H1 (cell line): ENCODE measurements around the gene VRK2. TPM values are rescaled to one million over a fixed set of nuclear protein-coding genes. Genes with fewer than 3 reads are reported as not detected.

ENCODE experiments used
- CTCF ChIA-PET: fragments of 300-600 bp; sonication (Branson Sonifier 250); formaldehyde crosslinking; loops from one replicate; lab custom pipeline; 2021; ENCODE audit not compliant: partially characterized antibody; lab: Charles Lee
- POLR2A ChIA-PET: fragments of 300-600 bp; sonication (Branson Sonifier 250); formaldehyde crosslinking; loops from one replicate; lab custom pipeline; 2021; ENCODE audit warnings: inconsistent platforms; ENCODE audit not compliant: partially characterized antibody; lab: Charles Lee
- DNase-seq, 2 experiments: peaks; one replicate each; pipeline versions ENCODE4 v3.0.0 to v3.0.0-alpha.2; 2010 to 2022; ENCODE audit warnings: low spot score in 2 of 2, low read depth in 1 of 2, mixed read lengths in 1 of 2
- FAIRE-seq: peaks from 2 replicates; lab custom pipeline; 2011; peaks lifted over from hg19 to GRCh38; lab: Jason Lieb, UNC
- H2AFZ ChIP-seq: 2 replicates; pipeline ENCODE4 v1.8.1; 2012; ENCODE audit warnings: low read length, inconsistent platforms
- H2AK5ac ChIP-seq: 2 replicates; pipeline ENCODE4 v1.6.1; 2013; ENCODE audit warnings: low read depth, low read length
- H2BK120ac ChIP-seq: replicated peaks from 2 replicates; pipeline ENCODE3; 2013; ENCODE audit warnings: low read depth, low read length, inconsistent platforms
- H2BK12ac ChIP-seq: 2 replicates; pipeline ENCODE4 v1.6.1; 2013; ENCODE audit warnings: low read depth, low read length
- H2BK15ac ChIP-seq: 2 replicates; pipeline ENCODE4 v1.6.1; 2013; ENCODE audit warnings: low read length
- H2BK20ac ChIP-seq: 2 replicates; pipeline ENCODE4 v1.6.1; 2013; ENCODE audit warnings: low read length
- H2BK5ac ChIP-seq: 2 replicates; pipeline ENCODE4 v1.6.1; 2013; ENCODE audit warnings: low read depth, low read length
- H3K14ac ChIP-seq: 2 replicates; pipeline ENCODE4 v1.6.1; 2013; ENCODE audit warnings: inconsistent platforms; ENCODE audit not compliant: insufficient read length
- H3K18ac ChIP-seq: 2 replicates; pipeline ENCODE4 v1.6.1; 2013; ENCODE audit warnings: low read length; ENCODE audit errors: extremely low read depth
- H3K23ac ChIP-seq: 2 replicates; pipeline ENCODE4 v1.6.1; 2013; ENCODE audit warnings: inconsistent platforms; ENCODE audit not compliant: insufficient read length
- H3K23me2 ChIP-seq: 2 replicates; pipeline ENCODE4 v1.6.1; 2013; ENCODE audit warnings: low read depth, low read length
- H3K27ac ChIP-seq: 2 replicates; pipeline ENCODE4 v1.6.1; 2011; ENCODE audit warnings: low read depth, low read length, inconsistent platforms
- H3K27me3 ChIP-seq, 4 experiments: replicated peaks in 1 of 4; 1 replicate in 1 of 4; 2 replicates in 3 of 4; pipeline versions ENCODE4 v1.6.1 to v1.8.1; 2011 to 2013; ENCODE audit warnings: low read length in 3 of 4, mild to moderate bottlenecking in 3 of 4, inconsistent platforms in 2 of 4, mixed read lengths in 2 of 4, moderate library complexity in 1 of 4; ENCODE audit not compliant: control insufficient read depth in 3 of 4, insufficient read depth in 3 of 4; ENCODE audit errors: extremely low read depth in 1 of 4
- H3K36me3 ChIP-seq, 4 experiments: 2 replicates each; pipeline versions ENCODE4 v1.6.1 to v1.8.1; 2011 to 2013; ENCODE audit warnings: mild to moderate bottlenecking in 4 of 4, low read length in 3 of 4, moderate library complexity in 2 of 4, control low read depth in 1 of 4, inconsistent platforms in 1 of 4; ENCODE audit not compliant: insufficient read depth in 4 of 4, control insufficient read depth in 2 of 4
- H3K4ac ChIP-seq: replicated peaks from 2 replicates; pipeline ENCODE3; 2013; ENCODE audit warnings: low read length, low read depth, mixed read lengths, inconsistent platforms; ENCODE audit not compliant: insufficient read length
- H3K4me1 ChIP-seq, 4 experiments: replicated peaks in 1 of 4; 1 replicate in 1 of 4; 2 replicates in 3 of 4; pipeline versions ENCODE4 v1.6.1 to v1.8.1; 2011 to 2013; ENCODE audit warnings: low read length in 3 of 4, inconsistent platforms in 2 of 4, mixed read lengths in 1 of 4; ENCODE audit not compliant: insufficient read depth in 4 of 4, control insufficient read depth in 3 of 4
- H3K4me2 ChIP-seq, 2 experiments: 2 replicates each; pipeline versions ENCODE4 v1.6.1 to v1.8.1; 2011 to 2013; ENCODE audit warnings: low read depth in 2 of 2, low read length in 2 of 2, control low read depth in 1 of 2, inconsistent platforms in 1 of 2, mild to moderate bottlenecking in 1 of 2; ENCODE audit not compliant: insufficient read depth in 1 of 2
- H3K4me3 ChIP-seq, 4 experiments: fragments of 200-600, 300-600 bp in 1 of 4; sonication (generic), shearing (Covaris generic), sonication (Bioruptor Twin) in 1 of 4; 2 replicates each; pipeline versions ENCODE4 v1.5.1 to v1.8.1; 2011 to 2016; ENCODE audit warnings: low read length in 4 of 4, low read depth in 3 of 4, control low read depth in 2 of 4, inconsistent platforms in 2 of 4, mild to moderate bottlenecking in 2 of 4, mixed read lengths in 1 of 4, moderate library complexity in 1 of 4; ENCODE audit not compliant: insufficient read depth in 2 of 4; ENCODE audit errors: extremely low read depth in 1 of 4
- H3K56ac ChIP-seq: replicated peaks from 2 replicates; pipeline ENCODE3; 2013; ENCODE audit warnings: low read depth, mild to moderate bottlenecking, mixed read lengths, low read length, inconsistent platforms; ENCODE audit not compliant: insufficient read length
- H3K79me1 ChIP-seq: 2 replicates; pipeline ENCODE4 v1.6.1; 2013; ENCODE audit warnings: low read depth, low read length, control low read depth
- H3K79me2 ChIP-seq, 2 experiments: 2 replicates each; pipeline versions ENCODE4 v1.6.1 to v1.8.1; 2012 to 2013; ENCODE audit warnings: low read length in 2 of 2, mild to moderate bottlenecking in 2 of 2, inconsistent platforms in 1 of 2; ENCODE audit not compliant: insufficient read depth in 2 of 2, control insufficient read depth in 1 of 2
- H3K9ac ChIP-seq, 4 experiments: replicated peaks in 1 of 4; 1 replicate in 1 of 4; 2 replicates in 3 of 4; pipeline versions ENCODE4 v1.6.1 to v1.8.1; 2011 to 2013; ENCODE audit warnings: low read depth in 3 of 4, low read length in 3 of 4, control low read depth in 2 of 4, mild to moderate bottlenecking in 2 of 4, moderate library complexity in 2 of 4, inconsistent platforms in 1 of 4; ENCODE audit errors: extremely low read depth in 1 of 4
- H3K9me3 ChIP-seq, 2 experiments: 2 replicates each; pipeline versions ENCODE4 v1.6.1 to v1.8.1; 2012 to 2013; ENCODE audit warnings: mild to moderate bottlenecking in 2 of 2, moderate library complexity in 2 of 2, control low read depth in 1 of 2, inconsistent platforms in 1 of 2, low read depth in 1 of 2, low read length in 1 of 2, mixed read lengths in 1 of 2; ENCODE audit not compliant: insufficient read depth in 2 of 2
- H4K20me1 ChIP-seq, 2 experiments: replicated peaks in 1 of 2; 2 replicates each; pipeline versions ENCODE3 to v1.8.1; 2011 to 2013; ENCODE audit warnings: inconsistent platforms in 2 of 2, low read length in 2 of 2, mild to moderate bottlenecking in 1 of 2; ENCODE audit not compliant: insufficient read depth in 2 of 2, control insufficient read depth in 1 of 2
- H4K5ac ChIP-seq: 2 replicates; pipeline ENCODE4 v1.6.1; 2013; ENCODE audit warnings: low read length, low read depth, mixed read lengths, inconsistent platforms; ENCODE audit not compliant: insufficient read length
- H4K8ac ChIP-seq: 2 replicates; pipeline ENCODE4 v1.8.0; 2013; ENCODE audit warnings: mild to moderate bottlenecking, moderate library complexity, low read length, inconsistent platforms; ENCODE audit not compliant: insufficient read depth; ENCODE audit errors: extremely low read depth
- H4K91ac ChIP-seq: replicated peaks from 2 replicates; pipeline ENCODE3; 2013; ENCODE audit warnings: low read length, mixed read lengths, inconsistent platforms; ENCODE audit not compliant: insufficient read length
- CBX8 ChIP-seq: fragments of 300-800, 300-1000 bp; sonication (generic); IDR thresholded peaks from 2 replicates; pipeline ENCODE4 v1.7.1; 2016; ENCODE audit warnings: low read depth, low read length, borderline replicate concordance
- SAP30 ChIP-seq: fragments of 300-600 bp; sonication (generic); IDR thresholded peaks from 2 replicates; pipeline ENCODE4 v1.7.1; 2012; ENCODE audit warnings: low read length, moderate library complexity, mild to moderate bottlenecking, inconsistent platforms; ENCODE audit not compliant: insufficient read depth, insufficient replicate concordance
- SIRT6 ChIP-seq: IDR thresholded peaks from one replicate; pipeline ENCODE4 v1.7.1; 2012; ENCODE audit warnings: low read length, inconsistent platforms
- WGBS, 2 experiments: shearing (Covaris generic) in 1 of 2; methylation state at CpG; one replicate each; pipeline versions ENCODE4 v1.1.6 to v1.1.7; 2013 to 2015; ENCODE audit warnings: low lambda C conversion rate in 2 of 2, mixed read lengths in 2 of 2, inconsistent platforms in 1 of 2, low coverage in 1 of 2, missing lambda C conversion rate in 1 of 2; ENCODE audit not compliant: insufficient replicate concordance in 2 of 2, insufficient coverage in 1 of 2, insufficient read length in 1 of 2; ENCODE audit errors: extremely low coverage in 1 of 2, missing lambda C conversion rate in 1 of 2; 5-methylcytosine and 5-hydroxymethylcytosine counted together
- polyA plus RNA-seq, 7 experiments: library from polyadenylated mRNA; depleted of rRNA in 3 of 7; stranded (reverse) in 5 of 7; unstranded in 2 of 7; fragments of >200 nt in 5 of 7; fragments of 200-250 nt in 2 of 7; gene quantifications; 1 replicate in 5 of 7; 2 replicates in 1 of 7; 4 replicates in 1 of 7; pipeline versions ENCODE4 v1.2.1 to v1.2.3, GENCODE V29; 2011 to 2013; ENCODE audit warnings: missing spikeins in 2 of 7, mixed read lengths in 2 of 7
- total RNA-seq: library from RNA; stranded (reverse); fragmentation: NEBNext Ultra II Directional; extraction: Animal tissue kit (Norgen Biotek cat#: 25700); gene quantifications from 2 replicates; pipeline ENCODE4 v1.2.1, GENCODE V29; 2021

VRK2 gene
- total and polyA plus RNA-seq, 2 of the 8 experiments (the other 6 are each of a cell fraction or from before 2014, with no cell fraction given) = 7.6 to 27.8 TPM

- H3K27ac ChIP-seq = no peak overlapping the region
- H3K56ac ChIP-seq = no peak overlapping the region
- H3K4ac ChIP-seq = no peak overlapping the region
- no peak overlapping the region for H3K4me3 ChIP-seq
- FAIRE-seq = no peak
- no peaks in the 10 kb centered on the region for H3K79me1 ChIP-seq
- no peak overlapping the region for H2BK15ac ChIP-seq
- H4K20me1 ChIP-seq = no peaks in the 10 kb centered on the region
- no peak for DNase-seq
- H2BK120ac ChIP-seq = no peak overlapping the region
- no peak overlapping the region for H2AFZ ChIP-seq
- H3K23me2 ChIP-seq = no peaks in the 10 kb centered on the region
- H3K18ac ChIP-seq = no peak overlapping the region
- no peak overlapping the region for H4K8ac ChIP-seq
- H3K23ac ChIP-seq = no peak overlapping the region
- no peaks in the 10 kb centered on the region for H3K4me1 ChIP-seq
- no peaks in the 10 kb centered on the region for H3K27me3 ChIP-seq
- H3K4me2 ChIP-seq = no peak overlapping the region
- CTCF ChIA-PET = no interaction called here
- H2BK5ac ChIP-seq = no peak overlapping the region
- POLR2A ChIA-PET = no interaction called here
- H3K9ac ChIP-seq = no peak overlapping the region
- H3K79me2 ChIP-seq = no peaks in the 10 kb centered on the region
- WGBS, 2 experiments = 81% methylated on average over 1 of the region's 1 CpG; no CpG with 5 or more reads in 1 of the 2 experiments
- no peak overlapping the region for H4K91ac ChIP-seq
- H3K14ac ChIP-seq = no peak overlapping the region
- no peak overlapping the region for H2BK12ac ChIP-seq
- H2BK20ac ChIP-seq = no peak overlapping the region
- H3K9me3 ChIP-seq = no peaks in the 10 kb centered on the region
- no peak overlapping the region for H2AK5ac ChIP-seq
- H4K5ac ChIP-seq = no peak overlapping the region
- peaks cover 0 to 2% (median under 1%) of the 10 kb centered on the region in 4 experiments; a peak in 3 of 8 replicates for H3K36me3 ChIP-seq
- TF ChIP-seq CBX8 (no peak), SAP30 (no peak), SIRT6 (no peak)
These were observed 91.2 kb downstream of the VRK2 start for GRCh38 chr2:58137856-58138255.
